HG03575 (cell line): Measurements from ENCODE around the gene PIGQ.

Source experiments
- ATAC-seq: cut with Tn5 transposase; IDR thresholded peaks from one replicate; pipeline ENCODE4 v1.9.1; 2021; ENCODE audit not compliant: unreplicated experiment, insufficient number of reproducible peaks, low FRiP score; ENCODE audit errors: extremely low read depth

Gene PIGQ

GRCh38 chr16:631808-632358, 62.1 kb downstream of the PIGQ start:
- no peak for ATAC-seq

- ATAC-seq, result no peak
These were observed 62.9 kb downstream of the PIGQ start for GRCh38 chr16:632486-633335.

GRCh38 chr16:633336-634050, 63.7 kb downstream of the PIGQ start:
- no peak for ATAC-seq
